Lower leg skin (tissue), 4 donors: Measurements from ENCODE around the gene ASIC3. TPM values are rescaled to one million over a fixed set of nuclear protein-coding genes. Genes with fewer than 3 reads are reported as not detected.

Source experiments
- DNase-seq, 2 donors: peaks; one replicate each; pipeline ENCODE4 v3.0.0-alpha.2; 2019; ENCODE audit warnings: low spot score in 2 of 2
- H3K4me3 ChIP-seq: fragments of 200-600 bp; sonication (generic); 2 replicates; pipeline ENCODE4 v1.5.1; 2017; ENCODE audit warnings: mild to moderate bottlenecking, low read depth; ENCODE audit not compliant: poor library complexity, severe bottlenecking
- CTCF ChIP-seq, 3 donors: fragments of 450-650 bp; IDR thresholded peaks; one replicate each; pipeline ENCODE4 v1.5.1; 2016; ENCODE audit warnings: antibody characterized with exemption in 3 of 3, mild to moderate bottlenecking in 3 of 3, moderate library complexity in 2 of 3
- POLR2A ChIP-seq, 2 donors: fragments of 450-650 bp; IDR thresholded peaks; one replicate each; pipeline ENCODE4 v1.6.1; 2016 to 2017; ENCODE audit warnings: antibody characterized with exemption in 2 of 2, mild to moderate bottlenecking in 1 of 2, moderate library complexity in 1 of 2
- WGBS, 2 donors: methylation state at CpG; one replicate each; pipeline ENCODE4 v1.1.5; 2018; 5-methylcytosine and 5-hydroxymethylcytosine counted together
- intact Hi-C: fragments of 100-400 bp; cut with DNase I; formaldehyde crosslinking; loops from one replicate; pipeline ENCODE4 v1.15.0; 2023; ENCODE audit warnings: low total_unique reads
- total RNA-seq, 4 donors: library from RNA; depleted of rRNA; stranded (reverse); fragments of >200 nt; gene quantifications; one replicate each; pipeline ENCODE4 v1.1.0, GENCODE V29; 2016

Gene ASIC3
- total RNA-seq, 4 donors from 2014 or later, result 2.3 to 2.9 (median 2.5) TPM

GRCh38 chr7:151062111-151062398 is 13.7 kb downstream of the ASIC3 start:
- intact Hi-C loops, result no loop called here
- DNase-seq, result no peak
- WGBS, 2 donors, result 73 to 81% methylated on average over 8 to 10 of the region's 11 CpGs
- H3K4me3 ChIP-seq, result no peak overlapping the region
- TF ChIP-seq POLR2A (IDR thresholded peaks at IDR 0.05) (no peak), CTCF (IDR thresholded peaks at IDR 0.05) (no peak)

- H3K4me3 ChIP-seq, result no peak overlapping the region
- intact Hi-C loops, result no loop called here
- no peak for DNase-seq
- TF ChIP-seq POLR2A (IDR thresholded peaks at IDR 0.05), result no peak
- no peak for TF ChIP-seq CTCF (IDR thresholded peaks at IDR 0.05)
- WGBS, 2 donors, result 52 to 59% methylated on average over 30 to 38 of the region's 43 CpGs
Observed at GRCh38 chr7:151062399-151063211, 14.3 kb downstream of the ASIC3 start.

- TF ChIP-seq POLR2A (IDR thresholded peaks at IDR 0.05) (no peak), CTCF (IDR thresholded peaks at IDR 0.05) (no peak)
- DNase-seq, result no peak
Observed at GRCh38 chr7:151063212-151063561, 14.9 kb downstream of the ASIC3 start.

GRCh38 chr7:151064454-151064853 is 16.1 kb downstream of the ASIC3 start:
- H3K4me3 ChIP-seq, result no peak overlapping the region
- WGBS, 2 donors, result 92 to 94% methylated on average over 18 of the region's 18 CpGs
- DNase-seq, result no peak
- no peak for TF ChIP-seq CTCF (IDR thresholded peaks at IDR 0.05)
- TF ChIP-seq POLR2A (IDR thresholded peaks at IDR 0.05), result no peak
- intact Hi-C loops, result no loop called here

More at GRCh38 chr7:151063212-151063561, 14.9 kb downstream of the ASIC3 start:
- WGBS, 2 donors, result 28 to 49% methylated on average over 11 of the region's 11 CpGs
- intact Hi-C loops, result no loop called here
- no peak overlapping the region for H3K4me3 ChIP-seq

- TF ChIP-seq CTCF (IDR thresholded peaks at IDR 0.05) (no peak), POLR2A (IDR thresholded peaks at IDR 0.05) (no peak)
- no peak overlapping the region for H3K4me3 ChIP-seq
- 87 to 92% methylated on average over 6 of the region's 6 CpGs for WGBS, 2 donors
- intact Hi-C loops, result no loop called here
- DNase-seq, result no peak
Observed at GRCh38 chr7:151064993-151065392, 16.7 kb downstream of the ASIC3 start.

GRCh38 chr7:151065516-151065915 is 17.2 kb downstream of the ASIC3 start:
- TF ChIP-seq POLR2A (IDR thresholded peaks at IDR 0.05) (no peak), CTCF (IDR thresholded peaks at IDR 0.05) (no peak)
- H3K4me3 ChIP-seq, result no peak overlapping the region
- intact Hi-C loops, result no loop called here
- no peak for DNase-seq
- WGBS, 2 donors, result 93 to 94% methylated on average over 14 of the region's 14 CpGs
